BE2C (cell line): ENCODE results near the gene TADA3. TPM values are rescaled to one million over a fixed set of nuclear protein-coding genes. Genes with fewer than 3 reads are reported as not detected.

Experiments used
- DNase-seq: peaks from one replicate; pipeline ENCODE4 v3.0.0-alpha.2; 2020
- H3K27me3 ChIP-seq: fragments of 250-450 bp; sonication (Bioruptor Pico); 2 replicates; pipeline ENCODE4 v1.5.1; 2020; ENCODE audit warnings: mild to moderate bottlenecking
- H3K36me3 ChIP-seq: fragments of 250-450 bp; sonication (Bioruptor Pico); 2 replicates; pipeline ENCODE4 v1.5.1; 2020; ENCODE audit warnings: mild to moderate bottlenecking
- H3K4me1 ChIP-seq: fragments of 250-450 bp; sonication (Bioruptor Pico); 2 replicates; pipeline ENCODE4 v1.5.1; 2020
- H3K4me3 ChIP-seq: 2 replicates; pipeline ENCODE4 v1.5.1; 2011; ENCODE audit warnings: low read depth, low read length
- H3K9me3 ChIP-seq: fragments of 250-450 bp; sonication (Bioruptor Pico); 2 replicates; pipeline ENCODE4 v1.5.1; 2020
- polyA plus RNA-seq: library from polyadenylated mRNA; unstranded; fragments of >200 nt; gene quantifications from one replicate; pipeline ENCODE4 v1.2.1, GENCODE V29; 2012; ENCODE audit warnings: low read depth, missing spikeins; ENCODE audit not compliant: insufficient read length, insufficient read depth
- TF ChIP-seq, protein P1 (sequence below): IDR thresholded peaks from 2 replicates; pipeline ENCODE4 v1.5.1; 2012; ENCODE audit warnings: mild to moderate bottlenecking, low read depth, low read length

TADA3 gene, protein sequence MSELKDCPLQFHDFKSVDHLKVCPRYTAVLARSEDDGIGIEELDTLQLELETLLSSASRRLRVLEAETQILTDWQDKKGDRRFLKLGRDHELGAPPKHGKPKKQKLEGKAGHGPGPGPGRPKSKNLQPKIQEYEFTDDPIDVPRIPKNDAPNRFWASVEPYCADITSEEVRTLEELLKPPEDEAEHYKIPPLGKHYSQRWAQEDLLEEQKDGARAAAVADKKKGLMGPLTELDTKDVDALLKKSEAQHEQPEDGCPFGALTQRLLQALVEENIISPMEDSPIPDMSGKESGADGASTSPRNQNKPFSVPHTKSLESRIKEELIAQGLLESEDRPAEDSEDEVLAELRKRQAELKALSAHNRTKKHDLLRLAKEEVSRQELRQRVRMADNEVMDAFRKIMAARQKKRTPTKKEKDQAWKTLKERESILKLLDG
- 25.9 TPM for polyA plus RNA-seq

DNA sequence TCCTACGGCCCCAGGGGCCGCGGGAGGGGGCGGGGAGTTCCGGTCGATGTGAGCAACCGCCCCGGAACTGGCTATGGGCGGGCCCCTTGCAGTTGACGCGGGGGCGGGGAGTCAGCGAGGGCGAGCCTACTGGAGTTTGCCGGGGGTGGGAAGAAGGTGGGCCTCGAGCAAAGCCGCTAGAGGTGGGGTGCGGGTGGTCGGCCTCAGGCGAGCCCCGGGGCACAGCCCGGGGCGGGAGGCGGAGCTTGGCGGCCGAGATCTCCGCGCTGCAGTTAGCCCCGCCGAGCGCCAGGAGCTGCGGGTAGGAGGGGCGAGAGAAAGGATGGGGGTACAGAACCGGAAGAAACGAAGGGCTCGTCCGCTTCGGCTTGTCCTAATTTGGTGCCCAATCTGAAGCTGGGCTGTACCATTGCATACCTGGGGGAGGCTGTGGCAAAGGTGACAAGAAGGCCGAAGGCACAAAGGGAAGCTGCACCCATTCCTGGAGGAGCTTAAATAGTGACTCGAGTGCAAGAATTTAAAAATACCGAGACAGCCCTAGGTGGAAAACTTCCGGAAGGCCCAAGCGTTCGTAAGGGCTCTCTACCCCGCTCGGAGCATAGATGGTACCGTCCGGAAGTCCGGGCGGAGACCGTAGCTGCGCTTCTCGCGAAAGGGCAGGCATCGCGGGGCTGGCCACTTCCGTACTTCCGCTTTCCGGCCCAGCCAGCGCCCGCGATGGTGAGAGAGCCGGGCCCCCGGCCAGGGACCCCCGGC, at the start of gene TADA3, which contains the start of gene ARPC4:
Gene TADA3, minus strand, starts transcription at position 69 of the 756 bp plus-strand sequence. CDS start 1,007 bp downstream, outside the sequence.
Gene ARPC4, plus strand, starts transcription at position 678 of the 756 bp plus-strand sequence. Its CDS starts 40 bp downstream, at position 718.
- Histone ChIP-seq H3K4me3 (peak within 1 kb of the TSS; percentile 75), H3K36me3 (no peaks in the 10 kb centered on the region; the same call in 1 of the 2 replicates)
- peak; percentile 85 for DNase-seq

DNA sequence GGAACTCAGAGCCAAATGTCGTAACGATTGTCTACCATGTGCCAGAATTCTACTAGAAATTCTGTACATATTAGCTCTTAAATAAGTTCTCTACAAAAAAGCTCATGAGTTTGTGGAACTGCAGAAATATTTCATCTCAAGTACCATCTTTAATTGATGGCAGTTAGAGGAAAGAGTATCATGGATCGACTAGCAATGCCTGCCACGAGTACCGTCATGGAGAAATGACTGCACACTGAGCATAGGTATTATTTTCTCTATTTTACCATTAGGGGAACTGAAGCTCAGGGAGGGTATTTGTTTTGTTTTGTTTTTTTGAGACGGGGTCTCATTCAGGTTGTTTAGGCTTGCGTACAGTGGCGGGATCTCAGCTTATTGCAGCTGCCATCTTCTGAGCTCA, 48.7 kb upstream of the TADA3 start:
- Histone ChIP-seq H3K4me1 (no peaks in the 10 kb centered on the region), H3K36me3 (no peaks in the 10 kb centered on the region), H3K9me3 (no peaks in the 10 kb centered on the region), H3K27me3 (no peaks in the 10 kb centered on the region), H3K4me3 (no peak overlapping the region)
- TF ChIP-seq, protein P1, sequence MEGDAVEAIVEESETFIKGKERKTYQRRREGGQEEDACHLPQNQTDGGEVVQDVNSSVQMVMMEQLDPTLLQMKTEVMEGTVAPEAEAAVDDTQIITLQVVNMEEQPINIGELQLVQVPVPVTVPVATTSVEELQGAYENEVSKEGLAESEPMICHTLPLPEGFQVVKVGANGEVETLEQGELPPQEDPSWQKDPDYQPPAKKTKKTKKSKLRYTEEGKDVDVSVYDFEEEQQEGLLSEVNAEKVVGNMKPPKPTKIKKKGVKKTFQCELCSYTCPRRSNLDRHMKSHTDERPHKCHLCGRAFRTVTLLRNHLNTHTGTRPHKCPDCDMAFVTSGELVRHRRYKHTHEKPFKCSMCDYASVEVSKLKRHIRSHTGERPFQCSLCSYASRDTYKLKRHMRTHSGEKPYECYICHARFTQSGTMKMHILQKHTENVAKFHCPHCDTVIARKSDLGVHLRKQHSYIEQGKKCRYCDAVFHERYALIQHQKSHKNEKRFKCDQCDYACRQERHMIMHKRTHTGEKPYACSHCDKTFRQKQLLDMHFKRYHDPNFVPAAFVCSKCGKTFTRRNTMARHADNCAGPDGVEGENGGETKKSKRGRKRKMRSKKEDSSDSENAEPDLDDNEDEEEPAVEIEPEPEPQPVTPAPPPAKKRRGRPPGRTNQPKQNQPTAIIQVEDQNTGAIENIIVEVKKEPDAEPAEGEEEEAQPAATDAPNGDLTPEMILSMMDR = no peak
- DNase-seq = no peak

More for the DNA sequence above, at the start of gene TADA3, which contains the start of gene ARPC4:
- TF ChIP-seq, protein P1 = no peak
- no peaks in the 10 kb centered on the region for H3K27me3 ChIP-seq
- H3K9me3 ChIP-seq = no peaks in the 10 kb centered on the region
- H3K4me1 ChIP-seq = no peaks in the 10 kb centered on the region

DNA sequence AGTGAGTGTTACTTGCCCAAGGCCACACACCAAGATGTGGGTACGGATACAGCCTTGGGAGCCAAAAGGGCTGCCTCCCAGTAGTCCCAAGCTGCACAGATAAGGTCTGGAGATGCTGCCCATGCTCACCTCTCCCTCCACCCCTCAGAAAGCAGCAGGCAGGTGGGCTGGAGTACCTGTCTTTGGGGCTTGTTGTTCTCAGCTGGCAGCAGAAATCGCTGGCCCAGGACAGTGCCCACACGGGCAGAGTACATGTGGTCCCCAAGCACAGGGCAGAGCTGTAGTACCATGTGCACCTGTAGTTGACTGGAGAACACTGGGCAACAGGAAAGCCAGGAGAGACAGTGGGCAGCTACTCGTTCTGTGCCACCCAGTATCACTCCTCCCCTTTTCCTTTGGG, 46.6 kb upstream of the TADA3 start:
- no peaks in the 10 kb centered on the region for H3K9me3 ChIP-seq
- TF ChIP-seq, protein P1 = no peak
- DNase-seq = no peak
- H3K4me1 ChIP-seq = no peaks in the 10 kb centered on the region
- no peaks in the 10 kb centered on the region for H3K27me3 ChIP-seq
- H3K36me3 ChIP-seq = no peaks in the 10 kb centered on the region
- no peak overlapping the region for H3K4me3 ChIP-seq

DNA sequence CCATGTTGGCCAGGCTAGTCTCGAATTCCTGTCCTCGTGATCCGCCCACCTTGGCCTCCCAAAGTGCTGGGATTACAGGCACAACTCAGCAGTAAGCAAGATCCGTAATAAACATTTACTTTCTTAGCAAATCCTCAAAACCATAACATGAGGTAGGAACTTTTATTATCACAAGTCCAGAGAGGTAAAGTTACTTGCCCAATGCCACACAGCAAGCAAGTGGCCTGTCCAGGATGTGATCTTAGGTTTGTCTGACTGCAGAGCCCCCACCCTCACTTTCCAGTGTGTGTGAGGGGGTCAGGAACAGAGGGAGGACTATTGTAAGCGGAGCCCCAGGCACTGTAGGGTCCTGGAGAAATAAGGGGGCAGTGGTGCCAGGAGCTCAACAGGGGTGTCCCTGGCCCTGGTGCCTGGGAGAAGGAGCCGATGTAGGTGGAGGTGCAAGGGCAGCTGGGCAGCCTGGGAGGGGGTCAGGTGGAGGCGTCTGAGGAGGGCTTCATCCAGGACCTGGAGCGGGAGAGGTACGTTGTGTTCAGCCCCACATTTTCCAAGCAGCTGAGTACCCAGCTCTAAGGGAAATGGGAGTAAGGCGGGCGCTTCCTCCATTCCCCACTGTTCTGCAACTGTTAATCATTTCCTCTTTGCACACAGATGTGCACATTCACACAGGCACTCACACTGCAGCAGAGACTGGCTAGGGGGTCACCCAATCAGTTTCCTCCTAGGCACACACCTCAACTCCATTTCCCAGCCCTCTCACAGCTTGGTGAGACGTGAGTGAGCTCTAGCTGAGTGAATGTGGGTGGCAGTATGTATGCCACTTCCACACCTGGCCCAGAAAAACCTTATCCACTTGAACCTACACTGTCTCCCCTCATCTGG, 45.7 kb upstream of the TADA3 start:
- Histone ChIP-seq H3K27me3 (no peaks in the 10 kb centered on the region), H3K9me3 (no peaks in the 10 kb centered on the region), H3K4me1 (no peaks in the 10 kb centered on the region), H3K4me3 (no peak overlapping the region), H3K36me3 (no peaks in the 10 kb centered on the region)
- DNase-seq = no peak
- TF ChIP-seq, protein P1 = no peak

DNA sequence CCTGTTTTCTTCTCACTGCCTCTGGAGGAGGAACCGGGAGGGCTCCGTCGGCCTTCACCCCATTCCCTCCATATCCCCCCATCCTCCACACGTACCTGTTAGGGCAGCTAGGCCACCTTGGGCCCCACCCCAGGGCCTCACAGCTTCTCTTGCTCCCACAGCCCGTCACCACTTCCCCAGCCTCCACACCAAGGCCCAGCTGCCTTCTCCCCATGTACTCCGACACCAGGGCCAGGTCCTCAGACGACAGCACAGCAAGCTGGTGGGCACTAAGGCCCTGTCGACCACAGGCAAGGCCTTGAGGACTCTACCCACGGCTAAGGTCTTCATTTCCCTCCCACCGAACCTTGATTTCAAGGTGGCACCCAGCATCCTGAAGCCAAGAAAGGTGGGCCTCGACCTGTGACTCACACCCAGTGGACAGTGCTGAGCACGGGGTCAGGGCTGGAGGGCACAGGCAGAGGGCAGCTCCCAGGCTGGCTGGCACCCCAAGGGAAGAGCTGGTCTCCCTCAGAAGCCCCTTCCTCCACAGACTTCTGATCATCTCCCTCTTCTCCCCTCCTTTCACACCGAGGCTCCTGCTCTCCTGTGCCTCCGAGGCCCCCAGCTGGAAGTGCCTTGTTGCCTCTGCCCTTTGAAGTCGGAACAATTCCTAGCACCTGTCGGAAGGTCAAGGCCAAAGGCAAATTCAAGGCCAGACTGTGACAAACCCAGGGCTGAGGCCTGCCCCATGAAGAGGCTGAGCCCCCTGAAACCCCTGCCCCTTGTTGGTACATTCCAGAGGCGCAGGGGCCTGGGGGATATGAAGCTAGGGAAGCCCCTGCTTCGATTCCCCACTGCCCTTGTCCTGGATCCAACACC, 42.5 kb upstream of the TADA3 start:
- Histone ChIP-seq H3K4me3 (no peak overlapping the region), H3K9me3 (no peaks in the 10 kb centered on the region), H3K27me3 (no peaks in the 10 kb centered on the region), H3K4me1 (no peaks in the 10 kb centered on the region), H3K36me3 (no peaks in the 10 kb centered on the region)
- TF ChIP-seq, protein P1 = no peak
- no peak for DNase-seq
